IMR-90 (cell line): ENCODE data around the gene PLA2G12A. TPM values are rescaled to one million over a fixed set of nuclear protein-coding genes. Genes with fewer than 3 reads are reported as not detected.

Source experiments
- ATAC-seq: fragments of 200-7000 bp; cut with Tn5 transposase; 2 replicates; pipeline ENCODE4 v1.9.1; 2020; ENCODE audit warnings: low read depth, mild to moderate bottlenecking, moderate library complexity
- BruUV-seq: library from RNA; stranded (reverse); fragments of 400-500 nt; replicated peaks from 2 replicates; lab custom pipeline; 2021; lab: Mats Ljungman, UMichigan
- CTCF ChIA-PET: fragments of 300-600 bp; formaldehyde crosslinking; extraction: SDS; loops from one replicate; lab custom pipeline; 2021; ENCODE audit warnings: antibody characterized with exemption; lab: Yijun Ruan, JAX
- POLR2A ChIA-PET: fragments of 300-600 bp; sonication (Branson Sonifier 250); formaldehyde crosslinking; loops from one replicate; lab custom pipeline; 2022; ENCODE audit warnings: antibody characterized with exemption; ENCODE audit not compliant: unreplicated experiment; lab: Charles Lee
- DNase-seq: peaks from one replicate; pipeline ENCODE4 v3.0.0; 2013
- H2AFZ ChIP-seq: replicated peaks from 2 replicates; pipeline ENCODE3; 2013; ENCODE audit warnings: low read length, mild to moderate bottlenecking; ENCODE audit not compliant: poor library complexity
- H2AK5ac ChIP-seq: 2 replicates; pipeline ENCODE4 v1.6.1; 2013; ENCODE audit warnings: low read depth, low read length, inconsistent platforms
- H2AK9ac ChIP-seq: replicated peaks from 2 replicates; pipeline ENCODE3; 2013; ENCODE audit warnings: mild to moderate bottlenecking, low read depth, low read length, moderate library complexity; ENCODE audit not compliant: poor library complexity
- H2BK120ac ChIP-seq: 2 replicates; pipeline ENCODE4 v1.6.1; 2013; ENCODE audit warnings: low read depth, low read length, inconsistent platforms
- H2BK15ac ChIP-seq: 3 replicates; pipeline ENCODE4 v1.6.1; 2013; ENCODE audit warnings: low read depth, low read length, inconsistent platforms
- H2BK20ac ChIP-seq: 2 replicates; pipeline ENCODE4 v1.6.1; 2013; ENCODE audit warnings: low read depth, mild to moderate bottlenecking, inconsistent platforms, low read length, moderate library complexity
- H2BK5ac ChIP-seq: 2 replicates; pipeline ENCODE4 v1.6.1; 2013; ENCODE audit warnings: mild to moderate bottlenecking, low read depth, low read length, inconsistent platforms; ENCODE audit not compliant: poor library complexity, severe bottlenecking
- H3K14ac ChIP-seq: replicated peaks from 2 replicates; pipeline ENCODE4 v1.6.1; 2013; ENCODE audit warnings: low read depth, low read length, inconsistent platforms
- H3K18ac ChIP-seq: 2 replicates; pipeline ENCODE4 v1.6.1; 2013; ENCODE audit warnings: low read depth, low read length, control low read depth
- H3K23ac ChIP-seq: 2 replicates; pipeline ENCODE4 v1.6.1; 2013; ENCODE audit warnings: low read depth, low read length, inconsistent platforms
- H3K27ac ChIP-seq: 2 replicates; pipeline ENCODE4 v1.5.1; 2013; ENCODE audit warnings: mild to moderate bottlenecking, control low read depth, low read length; ENCODE audit not compliant: insufficient read depth
- H3K27me3 ChIP-seq: 2 replicates; pipeline ENCODE4 v1.6.1; 2013; ENCODE audit warnings: low read length; ENCODE audit not compliant: control insufficient read depth, insufficient read depth
- H3K36me3 ChIP-seq: 2 replicates; pipeline ENCODE4 v1.6.1; 2013; ENCODE audit warnings: low read length, mixed read lengths; ENCODE audit not compliant: control insufficient read depth, insufficient read depth
- H3K4ac ChIP-seq: 2 replicates; pipeline ENCODE4 v1.6.1; 2013; ENCODE audit warnings: low read depth, low read length, inconsistent platforms
- H3K4me1 ChIP-seq: 2 replicates; pipeline ENCODE4 v1.6.1; 2013; ENCODE audit warnings: low read length, mixed read lengths; ENCODE audit not compliant: control insufficient read depth, insufficient read depth
- H3K4me2 ChIP-seq: 2 replicates; pipeline ENCODE4 v1.6.1; 2013; ENCODE audit warnings: low read depth, mild to moderate bottlenecking, control low read depth, low read length, moderate library complexity
- H3K4me3 ChIP-seq: 2 replicates; pipeline ENCODE4 v1.5.1; 2013; ENCODE audit warnings: low read depth, mild to moderate bottlenecking, control low read depth, low read length, moderate library complexity; ENCODE audit not compliant: insufficient read depth
- H3K56ac ChIP-seq: 2 replicates; pipeline ENCODE4 v1.6.1; 2013; ENCODE audit warnings: low read length, inconsistent platforms; ENCODE audit not compliant: insufficient read depth; ENCODE audit errors: extremely low read depth
- H3K79me1 ChIP-seq, 2 experiments: 2 replicates each; pipeline ENCODE4 v1.6.1; 2013; ENCODE audit warnings: low read length in 2 of 2, inconsistent platforms in 1 of 2, low read depth in 1 of 2
- H3K9ac ChIP-seq: 2 replicates; pipeline ENCODE4 v1.6.1; 2013; ENCODE audit warnings: low read depth, low read length, control low read depth
- H3K9me1 ChIP-seq: 2 replicates; pipeline ENCODE4 v1.6.1; 2013; ENCODE audit warnings: low read length, inconsistent platforms; ENCODE audit not compliant: insufficient read depth
- H3K9me3 ChIP-seq: 2 replicates; pipeline ENCODE4 v1.6.1; 2013; ENCODE audit warnings: low read length; ENCODE audit not compliant: control insufficient read depth, insufficient read depth
- H4K20me1 ChIP-seq: 2 replicates; pipeline ENCODE4 v1.6.1; 2013; ENCODE audit warnings: low read length, inconsistent platforms; ENCODE audit not compliant: insufficient read depth
- H4K5ac ChIP-seq: 2 replicates; pipeline ENCODE4 v1.6.1; 2013; ENCODE audit warnings: mild to moderate bottlenecking, low read depth, low read length, control low read depth
- H4K8ac ChIP-seq, 2 experiments: 2 replicates each; pipeline ENCODE4 v1.6.1; 2013; ENCODE audit warnings: low read depth in 2 of 2, low read length in 2 of 2, control low read depth in 1 of 2, inconsistent platforms in 1 of 2
- H4K91ac ChIP-seq: 2 replicates; pipeline ENCODE4 v1.6.1; 2013; ENCODE audit warnings: low read depth, low read length, inconsistent platforms; ENCODE audit not compliant: insufficient read depth
- BHLHE40 ChIP-seq: fragments of 150-350 bp; IDR thresholded peaks from 2 replicates; pipeline ENCODE4 v1.6.1; 2016; ENCODE audit warnings: mild to moderate bottlenecking, low read depth, low read length
- CEBPB ChIP-seq: IDR thresholded peaks from 2 replicates; pipeline ENCODE4 v1.6.1; 2012; ENCODE audit warnings: low read depth, low read length, improper control_type of control experiment
- CHD1 ChIP-seq: IDR thresholded peaks from 2 replicates; pipeline ENCODE4 v1.6.1; 2012; ENCODE audit warnings: low read depth, low read length, improper control_type of control experiment
- FOS ChIP-seq: fragments of 150-350 bp; IDR thresholded peaks from 2 replicates; pipeline ENCODE4 v1.6.1; 2016; ENCODE audit warnings: low read depth, low read length
- MAFK ChIP-seq: IDR thresholded peaks from 2 replicates; pipeline ENCODE4 v1.6.1; 2012; ENCODE audit warnings: low read depth, low read length, improper control_type of control experiment
- MAZ ChIP-seq: IDR thresholded peaks from 2 replicates; pipeline ENCODE4 v1.6.1; 2012; ENCODE audit warnings: low read depth, mild to moderate bottlenecking, low read length, improper control_type of control experiment, moderate library complexity, borderline replicate concordance
- MXI1 ChIP-seq: IDR thresholded peaks from 2 replicates; pipeline ENCODE4 v1.6.1; 2012; ENCODE audit warnings: low read depth, mild to moderate bottlenecking, low read length, moderate library complexity, borderline replicate concordance
- NFE2L2 ChIP-seq: fragments of 150-350 bp; IDR thresholded peaks from 2 replicates; pipeline ENCODE4 v1.6.1; 2016; ENCODE audit warnings: low read depth, mild to moderate bottlenecking, low read length
- RAD21 ChIP-seq: IDR thresholded peaks from 2 replicates; pipeline ENCODE4 v1.6.1; 2012; ENCODE audit warnings: low read length, improper control_type of control experiment
- RCOR1 ChIP-seq: IDR thresholded peaks from 2 replicates; pipeline ENCODE4 v1.6.1; 2012; ENCODE audit warnings: mild to moderate bottlenecking, low read length, improper control_type of control experiment; ENCODE audit not compliant: insufficient replicate concordance
- RFX5 ChIP-seq: IDR thresholded peaks from 2 replicates; pipeline ENCODE4 v1.8.0; 2012; ENCODE audit warnings: low read depth, mild to moderate bottlenecking, low read length, moderate library complexity
- SMC3 ChIP-seq: fragments of 150-350 bp; IDR thresholded peaks from 2 replicates; pipeline ENCODE4 v1.6.1; 2016; ENCODE audit warnings: low read depth, mild to moderate bottlenecking, antibody characterized with exemption, low read length, moderate library complexity
- WGBS, 2 experiments: methylation state at CpG; one replicate each; pipeline versions ENCODE4 v1.1.5 to v1.1.7; 2013; ENCODE audit warnings: missing lambda C conversion rate in 2 of 2; ENCODE audit not compliant: insufficient read length in 1 of 2; ENCODE audit errors: extremely low coverage in 2 of 2; 5-methylcytosine and 5-hydroxymethylcytosine counted together
- dilution Hi-C: fragments of 300-500 bp; cut with HindIII; formaldehyde crosslinking; loops from one replicate; pipeline ENCODE4 v1.14.3; 2018; ENCODE audit warnings: low sequenced_read_pairs; ENCODE audit not compliant: unreplicated experiment
- in situ Hi-C: fragments of 300-500 bp; cut with MboI; formaldehyde crosslinking; loops from 3 replicates; pipeline ENCODE4 v1.14.3; 2019; ENCODE audit warnings: low sequenced_read_pairs, inconsistent platforms, mixed read lengths
- intact Hi-C: fragments of 100-400 bp; cut with micrococcal nuclease; formaldehyde crosslinking; loops from 2 replicates; pipeline ENCODE4 v1.10.0; 2022
- polyA plus RNA-seq, 3 experiments: library from polyadenylated mRNA; depleted of rRNA; stranded (reverse); fragments of >200 nt; gene quantifications; 2 replicates each; pipeline ENCODE4 v1.2.3, GENCODE V29; 2012; ENCODE audit warnings: low replicate concordance in 1 of 3
- total RNA-seq: library from RNA; depleted of rRNA; stranded (reverse); fragments of >200 nt; gene quantifications from 2 replicates; pipeline ENCODE4 v1.2.3, GENCODE V29; 2012
- TF ChIP-seq, protein P1 (sequence below): fragments of 150-350 bp; IDR thresholded peaks from 2 replicates; pipeline ENCODE4 v1.6.1; 2016; ENCODE audit warnings: low read depth, mild to moderate bottlenecking, low read length, moderate library complexity, borderline replicate concordance
- TF ChIP-seq, protein P2 (sequence below): conservative IDR thresholded peaks from 2 replicates; pipeline ENCODE4 v1.5.1; 2012; ENCODE audit warnings: mild to moderate bottlenecking, low read depth, low read length, improper control_type of control experiment
- TF ChIP-seq, protein P3 (sequence below): fragments of 150-350 bp; IDR thresholded peaks from 2 replicates; pipeline ENCODE4 v1.6.1; 2017; ENCODE audit warnings: mild to moderate bottlenecking, antibody characterized with exemption, low read length, low read depth

Gene PLA2G12A
- total and polyA plus RNA-seq, 2 of the 4 experiments (the other 2 are of a cell fraction) = 10.3 to 17.4 TPM

DNA sequence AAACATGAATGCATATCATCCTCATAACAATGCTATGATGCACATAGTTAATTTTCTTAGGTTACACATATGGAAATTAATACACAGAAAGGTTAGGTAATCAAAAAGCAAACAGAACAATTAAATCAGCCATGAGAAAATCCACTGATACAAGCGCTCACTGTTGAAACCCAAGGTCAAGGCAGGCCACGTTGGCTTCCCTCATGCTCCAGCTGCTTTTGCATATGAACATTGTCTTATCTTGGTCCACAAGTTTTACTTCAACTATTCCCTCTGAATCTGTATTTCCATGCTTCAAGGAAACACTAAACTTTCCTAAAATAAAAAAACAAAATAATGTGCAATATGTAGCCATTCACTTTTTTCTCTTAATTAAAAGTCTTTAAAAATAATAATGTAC is 34.5 kb upstream of the PLA2G12A start:
- no peak overlapping the region for H3K18ac ChIP-seq
- TF ChIP-seq, protein P1, sequence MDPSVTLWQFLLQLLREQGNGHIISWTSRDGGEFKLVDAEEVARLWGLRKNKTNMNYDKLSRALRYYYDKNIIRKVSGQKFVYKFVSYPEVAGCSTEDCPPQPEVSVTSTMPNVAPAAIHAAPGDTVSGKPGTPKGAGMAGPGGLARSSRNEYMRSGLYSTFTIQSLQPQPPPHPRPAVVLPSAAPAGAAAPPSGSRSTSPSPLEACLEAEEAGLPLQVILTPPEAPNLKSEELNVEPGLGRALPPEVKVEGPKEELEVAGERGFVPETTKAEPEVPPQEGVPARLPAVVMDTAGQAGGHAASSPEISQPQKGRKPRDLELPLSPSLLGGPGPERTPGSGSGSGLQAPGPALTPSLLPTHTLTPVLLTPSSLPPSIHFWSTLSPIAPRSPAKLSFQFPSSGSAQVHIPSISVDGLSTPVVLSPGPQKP = no peak
- TF ChIP-seq CHD1 (no peak), BHLHE40 (no peak), MXI1 (no peak), RAD21 (no peak), MAZ (no peak), MAFK (no peak), CEBPB (no peak), FOS (no peak), SMC3 (no peak), RFX5 (no peak), NFE2L2 (no peak), RCOR1 (no peak)
- TF ChIP-seq, protein P2, sequence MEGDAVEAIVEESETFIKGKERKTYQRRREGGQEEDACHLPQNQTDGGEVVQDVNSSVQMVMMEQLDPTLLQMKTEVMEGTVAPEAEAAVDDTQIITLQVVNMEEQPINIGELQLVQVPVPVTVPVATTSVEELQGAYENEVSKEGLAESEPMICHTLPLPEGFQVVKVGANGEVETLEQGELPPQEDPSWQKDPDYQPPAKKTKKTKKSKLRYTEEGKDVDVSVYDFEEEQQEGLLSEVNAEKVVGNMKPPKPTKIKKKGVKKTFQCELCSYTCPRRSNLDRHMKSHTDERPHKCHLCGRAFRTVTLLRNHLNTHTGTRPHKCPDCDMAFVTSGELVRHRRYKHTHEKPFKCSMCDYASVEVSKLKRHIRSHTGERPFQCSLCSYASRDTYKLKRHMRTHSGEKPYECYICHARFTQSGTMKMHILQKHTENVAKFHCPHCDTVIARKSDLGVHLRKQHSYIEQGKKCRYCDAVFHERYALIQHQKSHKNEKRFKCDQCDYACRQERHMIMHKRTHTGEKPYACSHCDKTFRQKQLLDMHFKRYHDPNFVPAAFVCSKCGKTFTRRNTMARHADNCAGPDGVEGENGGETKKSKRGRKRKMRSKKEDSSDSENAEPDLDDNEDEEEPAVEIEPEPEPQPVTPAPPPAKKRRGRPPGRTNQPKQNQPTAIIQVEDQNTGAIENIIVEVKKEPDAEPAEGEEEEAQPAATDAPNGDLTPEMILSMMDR = no peak
- TF ChIP-seq, protein P3, sequence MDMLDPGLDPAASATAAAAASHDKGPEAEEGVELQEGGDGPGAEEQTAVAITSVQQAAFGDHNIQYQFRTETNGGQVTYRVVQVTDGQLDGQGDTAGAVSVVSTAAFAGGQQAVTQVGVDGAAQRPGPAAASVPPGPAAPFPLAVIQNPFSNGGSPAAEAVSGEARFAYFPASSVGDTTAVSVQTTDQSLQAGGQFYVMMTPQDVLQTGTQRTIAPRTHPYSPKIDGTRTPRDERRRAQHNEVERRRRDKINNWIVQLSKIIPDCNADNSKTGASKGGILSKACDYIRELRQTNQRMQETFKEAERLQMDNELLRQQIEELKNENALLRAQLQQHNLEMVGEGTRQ = no peak
- dilution Hi-C loops = no loop called here
- no peaks in the 10 kb centered on the region for H4K20me1 ChIP-seq
- ChIA-PET POLR2A (no interaction called here), CTCF (no interaction called here)
- no peak for ATAC-seq
- no peak overlapping the region for H3K27ac ChIP-seq
- no peak overlapping the region for H4K91ac ChIP-seq
- no peak overlapping the region for H3K4ac ChIP-seq
- no peaks in the 10 kb centered on the region for H3K36me3 ChIP-seq
- H3K4me2 ChIP-seq = no peak overlapping the region
- no peak overlapping the region for H2BK20ac ChIP-seq
- 73% methylated on average over 2 of the region's 2 CpGs; no CpG with 5 or more reads in 1 of the 2 experiments for WGBS, 2 experiments
- H3K56ac ChIP-seq = no peak overlapping the region
- no peaks in the 10 kb centered on the region for H3K4me1 ChIP-seq
- intact Hi-C loops = no loop called here
- no peaks in the 10 kb centered on the region; the same call in 1 of the 2 replicates for H3K27me3 ChIP-seq
- H3K23ac ChIP-seq = no peak overlapping the region
- no peaks in the 10 kb centered on the region for H3K9me3 ChIP-seq
- no peak overlapping the region for H2AFZ ChIP-seq
- no peak overlapping the region for H2BK120ac ChIP-seq
- no peak overlapping the region for H3K14ac ChIP-seq
- DNase-seq = no peak
- H3K4me3 ChIP-seq = no peak overlapping the region
- no peak overlapping the region for H4K5ac ChIP-seq
- no peak overlapping the region for H4K8ac ChIP-seq
- no TSS peak for BruUV-seq
- in situ Hi-C loops = no loop called here
- H2BK15ac ChIP-seq = no peak overlapping the region
- no peaks in the 10 kb centered on the region for H3K79me1 ChIP-seq
- no peak overlapping the region for H2AK9ac ChIP-seq
- no peak overlapping the region for H2BK5ac ChIP-seq
- no peaks in the 10 kb centered on the region for H3K9me1 ChIP-seq
- H2AK5ac ChIP-seq = no peak overlapping the region
- H3K9ac ChIP-seq = no peak overlapping the region
